GM12872 (cell line): Measurements from ENCODE around the gene ACOT12.

Experiments used
- CTCF ChIP-seq: IDR thresholded peaks from 3 replicates; pipeline ENCODE4 v1.5.1; 2011; ENCODE audit warnings: low read depth, mild to moderate bottlenecking, low read length, moderate library complexity; ENCODE audit not compliant: insufficient read depth

Gene ACOT12

GRCh38 chr5:81303563-81303962 is 90.4 kb downstream of the ACOT12 start:
- no peak for TF ChIP-seq CTCF

- no peak for TF ChIP-seq CTCF
These were observed 91.3 kb downstream of the ACOT12 start for GRCh38 chr5:81302596-81302995.

GRCh38 chr5:81301271-81302015 is 92.5 kb downstream of the ACOT12 start, which contains the start of gene ZCCHC9:
Gene ZCCHC9 (plus strand): TSS chr5:81301587. CDS start chr5:81304758, 3,171 bp downstream.
- peak; percentile 7; the same call in 1 of the 3 replicates for TF ChIP-seq CTCF

GRCh38 chr5:81300921-81301270 is 93.0 kb downstream of the ACOT12 start:
- TF ChIP-seq CTCF = no peak

- no peak for TF ChIP-seq CTCF
These were observed 96.4 kb downstream of the ACOT12 start for GRCh38 chr5:81297531-81297930.

- TF ChIP-seq CTCF = no peak
These were observed 101.8 kb downstream of the ACOT12 start for GRCh38 chr5:81292130-81292529.

DNA sequence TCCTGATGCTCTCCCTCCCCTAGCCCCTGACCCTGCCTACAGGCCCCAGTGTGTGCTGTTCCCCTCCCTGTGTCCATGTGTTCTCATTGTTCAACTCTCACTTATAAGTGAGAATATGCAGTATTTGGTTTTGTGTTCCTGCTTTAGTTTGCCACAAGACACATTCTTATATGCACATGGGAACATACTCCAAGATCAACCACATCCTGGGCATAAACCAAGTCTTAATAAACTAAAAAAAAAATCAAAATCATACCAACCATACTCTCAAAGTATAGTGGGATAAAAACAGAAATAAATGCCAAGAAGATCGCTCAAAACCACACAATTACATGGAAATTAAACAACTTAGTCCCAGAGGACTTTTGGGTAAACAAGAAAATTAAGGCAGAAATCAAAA is 103.8 kb downstream of the ACOT12 start:
- TF ChIP-seq CTCF = no peak

DNA sequence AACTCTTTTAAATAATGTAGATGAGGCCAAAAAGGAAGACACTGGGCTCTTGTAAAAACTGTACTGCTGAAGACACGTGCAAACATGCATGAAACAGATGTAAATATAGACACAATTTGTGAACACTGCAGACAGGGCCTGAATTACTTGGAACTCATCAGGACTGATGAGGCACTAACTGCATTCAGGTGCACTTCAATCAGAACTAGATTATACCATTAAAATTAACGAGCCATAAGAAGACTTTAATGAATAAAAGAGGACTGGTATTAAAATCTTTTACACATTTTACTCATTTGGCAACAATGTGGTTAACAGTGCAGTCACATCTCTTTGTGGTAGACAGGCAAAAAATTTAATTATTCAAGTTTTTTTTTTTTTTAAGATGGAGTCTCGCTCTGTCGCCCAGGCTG is 105.9 kb downstream of the ACOT12 start:
- TF ChIP-seq CTCF = no peak
